Mammary epithelial cell (primary cell): ENCODE results near the gene ATR.

Source experiments
- EZH2 ChIP-seq: IDR thresholded peaks from 2 replicates; pipeline ENCODE4 v1.6.1; 2012; ENCODE audit warnings: low read length, inconsistent platforms, borderline replicate concordance
- TF ChIP-seq, protein P1 (sequence below), 2 donors: IDR thresholded peaks in 1 of 2; conservative IDR thresholded peaks in 1 of 2; 2 replicates each; pipeline ENCODE4 v1.5.1; 2011 to 2012; ENCODE audit warnings: inconsistent platforms in 2 of 2, low read length in 2 of 2, mild to moderate bottlenecking in 2 of 2, control low read depth in 1 of 2, low read depth in 1 of 2; ENCODE audit not compliant: insufficient read depth in 1 of 2; ENCODE audit errors: extremely low read depth in 1 of 2

DNA sequence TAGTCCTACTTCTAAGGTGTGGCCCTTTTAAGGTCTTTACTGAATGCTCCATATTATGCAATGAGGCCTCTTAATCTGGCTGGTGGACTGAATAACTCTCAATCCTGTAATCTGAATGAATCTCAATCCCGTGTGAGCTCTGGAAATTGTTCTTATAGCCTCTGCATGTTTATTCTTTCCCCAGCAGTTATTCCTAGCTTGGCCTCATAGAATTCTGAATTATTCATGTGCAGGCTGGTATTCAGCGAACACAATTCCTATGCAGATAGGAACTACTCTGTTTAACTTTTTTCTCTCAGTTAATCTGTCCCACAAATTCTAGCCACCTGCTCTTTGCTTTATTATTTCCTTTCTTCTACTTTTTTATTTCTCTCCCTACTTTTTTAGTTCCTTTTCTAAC lies 86.3 kb downstream of the ATR start:
- TF ChIP-seq, protein P1, sequence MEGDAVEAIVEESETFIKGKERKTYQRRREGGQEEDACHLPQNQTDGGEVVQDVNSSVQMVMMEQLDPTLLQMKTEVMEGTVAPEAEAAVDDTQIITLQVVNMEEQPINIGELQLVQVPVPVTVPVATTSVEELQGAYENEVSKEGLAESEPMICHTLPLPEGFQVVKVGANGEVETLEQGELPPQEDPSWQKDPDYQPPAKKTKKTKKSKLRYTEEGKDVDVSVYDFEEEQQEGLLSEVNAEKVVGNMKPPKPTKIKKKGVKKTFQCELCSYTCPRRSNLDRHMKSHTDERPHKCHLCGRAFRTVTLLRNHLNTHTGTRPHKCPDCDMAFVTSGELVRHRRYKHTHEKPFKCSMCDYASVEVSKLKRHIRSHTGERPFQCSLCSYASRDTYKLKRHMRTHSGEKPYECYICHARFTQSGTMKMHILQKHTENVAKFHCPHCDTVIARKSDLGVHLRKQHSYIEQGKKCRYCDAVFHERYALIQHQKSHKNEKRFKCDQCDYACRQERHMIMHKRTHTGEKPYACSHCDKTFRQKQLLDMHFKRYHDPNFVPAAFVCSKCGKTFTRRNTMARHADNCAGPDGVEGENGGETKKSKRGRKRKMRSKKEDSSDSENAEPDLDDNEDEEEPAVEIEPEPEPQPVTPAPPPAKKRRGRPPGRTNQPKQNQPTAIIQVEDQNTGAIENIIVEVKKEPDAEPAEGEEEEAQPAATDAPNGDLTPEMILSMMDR (conservative IDR thresholded peaks at IDR 0.05 in 1 of 2, IDR thresholded peaks at IDR 0.05 in 1 of 2; ENCODE audit: extremely low read depth in 1 of 2, insufficient read depth in 1 of 2, low read depth in 1 of 2, low read length in 2 of 2): no peak
- no peak for TF ChIP-seq EZH2
